HG03159 (cell line): ENCODE measurements around the gene GDF2.

Experiments used
- ATAC-seq: cut with Tn5 transposase; IDR thresholded peaks from one replicate; pipeline ENCODE4 v1.9.1; 2021; ENCODE audit warnings: mild to moderate bottlenecking, moderate library complexity; ENCODE audit not compliant: unreplicated experiment

The GDF2 gene

DNA sequence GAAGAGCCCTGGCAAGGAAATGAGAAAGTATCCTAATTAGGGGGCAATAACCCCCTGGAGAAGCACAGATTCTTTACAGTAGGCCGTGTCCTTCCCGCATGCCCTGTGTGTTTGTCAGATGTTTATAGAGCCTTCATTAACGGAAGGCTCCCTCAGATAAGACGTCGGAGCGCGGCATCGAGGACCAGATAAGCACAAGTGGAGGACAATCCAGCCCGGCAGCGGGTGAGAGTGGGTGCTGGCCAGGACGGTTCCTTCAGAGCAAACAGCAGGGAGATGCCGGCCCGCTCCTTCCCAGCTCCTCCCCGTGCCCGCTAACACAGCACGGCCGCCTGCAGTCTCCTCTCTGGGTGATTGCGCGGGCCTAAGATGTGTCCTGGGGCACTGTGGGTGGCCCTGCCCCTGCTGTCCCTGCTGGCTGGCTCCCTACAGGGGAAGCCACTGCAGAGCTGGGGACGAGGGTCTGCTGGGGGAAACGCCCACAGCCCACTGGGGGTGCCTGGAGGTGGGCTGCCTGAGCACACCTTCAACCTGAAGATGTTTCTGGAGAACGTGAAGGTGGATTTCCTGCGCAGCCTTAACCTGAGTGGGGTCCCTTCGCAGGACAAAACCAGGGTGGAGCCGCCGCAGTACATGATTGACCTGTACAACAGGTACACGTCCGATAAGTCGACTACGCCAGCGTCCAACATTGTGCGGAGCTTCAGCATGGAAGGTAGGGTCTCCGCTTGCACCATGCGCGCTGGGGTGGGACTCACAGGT lies at the start of gene GDF2:
Gene GDF2 (plus strand): TSS at position 155 of the 762 bp plus-strand sequence. CDS start 215 bp downstream, at position 370.
- ATAC-seq = no peak

DNA sequence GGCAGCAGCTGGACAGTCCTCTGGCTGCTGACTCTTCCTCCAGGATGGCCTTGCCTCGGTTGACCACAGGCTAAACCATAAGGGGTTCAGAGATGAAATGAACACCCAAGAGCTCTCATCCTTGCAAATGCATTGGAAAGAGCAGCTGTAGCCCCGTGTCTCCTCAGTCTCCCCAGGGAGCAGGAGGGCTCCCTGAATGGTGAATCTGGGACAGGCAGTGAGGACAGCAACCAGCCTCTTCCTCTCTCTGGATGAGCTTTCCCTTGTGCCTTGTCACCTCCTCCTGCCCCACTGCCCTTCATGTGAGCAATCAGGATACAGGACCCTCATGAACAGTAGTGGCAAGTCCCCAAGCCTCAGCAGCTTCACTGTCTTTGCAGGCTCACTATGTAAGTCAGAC lies 46.2 kb upstream of the GDF2 start:
- no peak for ATAC-seq

DNA sequence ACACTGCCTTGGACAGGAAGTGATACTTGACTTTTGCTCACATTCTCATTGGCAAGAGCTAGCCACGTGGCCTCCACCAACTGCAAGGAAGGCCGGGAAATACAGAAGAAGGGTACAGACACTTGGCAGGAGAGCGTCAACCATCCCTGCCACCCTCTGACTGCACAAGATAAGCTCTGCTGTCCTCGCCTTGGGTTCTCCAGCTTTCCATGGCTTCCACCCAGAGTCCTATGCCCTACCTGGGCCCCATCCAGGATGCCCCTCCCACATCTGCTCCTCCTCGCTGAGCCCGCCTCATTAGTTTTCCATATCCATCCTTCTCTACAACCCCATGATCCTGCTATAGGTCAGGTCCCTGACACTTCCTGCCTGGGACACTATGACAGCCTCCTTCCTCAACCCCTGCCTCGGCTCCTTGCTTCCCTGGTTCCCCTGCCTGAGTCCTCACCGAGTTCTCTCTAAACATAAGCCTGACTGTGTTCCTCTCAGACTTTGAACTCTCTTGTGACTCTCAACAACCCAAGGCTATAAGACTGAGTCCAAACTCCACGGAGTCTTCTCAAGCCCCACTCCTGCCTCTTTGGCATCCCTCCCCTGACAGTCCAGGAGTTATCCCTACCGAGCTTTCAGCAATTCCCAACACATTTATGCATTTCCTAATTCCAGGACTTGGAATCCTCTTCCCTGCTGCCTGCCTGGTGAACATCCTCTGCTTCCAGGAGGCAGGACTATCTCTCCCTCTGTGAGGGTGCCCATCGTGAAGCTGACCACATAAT lies 45.5 kb upstream of the GDF2 start:
- ATAC-seq = no peak

DNA sequence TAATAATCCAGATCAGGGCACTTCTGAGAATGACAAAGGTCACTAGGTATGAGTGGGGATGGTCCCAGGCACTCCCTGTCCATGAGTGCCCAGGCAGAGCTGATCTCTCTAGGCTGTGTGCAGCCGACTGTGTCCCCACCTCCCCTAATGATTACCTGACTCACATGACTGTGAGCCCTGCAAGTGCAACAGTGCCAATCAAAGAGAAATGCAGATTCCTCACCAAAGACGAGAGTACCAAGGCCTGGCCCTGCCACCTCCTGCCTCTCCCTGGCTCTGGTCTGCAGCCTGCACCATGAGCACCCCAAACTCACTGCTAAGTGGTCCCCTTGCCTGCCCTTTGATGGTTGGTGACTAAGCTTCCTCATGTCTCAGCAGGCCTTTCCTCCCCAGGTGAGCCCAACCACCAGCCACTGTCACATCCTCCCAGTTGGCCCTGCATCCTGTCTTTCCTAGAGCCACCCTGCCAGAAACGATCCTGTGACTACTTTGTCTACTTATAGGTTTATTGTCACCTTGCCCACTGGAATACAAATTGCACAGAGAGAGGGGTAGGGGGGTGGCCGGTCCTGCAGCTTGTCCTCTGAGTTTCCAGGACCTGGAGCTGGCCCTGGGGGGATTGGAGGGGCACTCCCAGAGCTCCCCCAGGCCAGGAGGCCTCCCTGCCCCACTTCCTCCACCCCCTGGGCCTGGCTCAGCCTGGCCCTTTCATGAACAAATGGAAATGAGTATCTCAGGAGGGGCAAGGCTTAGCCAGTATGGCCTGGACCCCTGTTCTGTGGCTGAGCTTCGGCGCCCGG lies 44.7 kb upstream of the GDF2 start:
- no peak for ATAC-seq

GRCh38 chr10:47278152-47278473 lies 44.1 kb upstream of the GDF2 start:
- no peak for ATAC-seq

DNA sequence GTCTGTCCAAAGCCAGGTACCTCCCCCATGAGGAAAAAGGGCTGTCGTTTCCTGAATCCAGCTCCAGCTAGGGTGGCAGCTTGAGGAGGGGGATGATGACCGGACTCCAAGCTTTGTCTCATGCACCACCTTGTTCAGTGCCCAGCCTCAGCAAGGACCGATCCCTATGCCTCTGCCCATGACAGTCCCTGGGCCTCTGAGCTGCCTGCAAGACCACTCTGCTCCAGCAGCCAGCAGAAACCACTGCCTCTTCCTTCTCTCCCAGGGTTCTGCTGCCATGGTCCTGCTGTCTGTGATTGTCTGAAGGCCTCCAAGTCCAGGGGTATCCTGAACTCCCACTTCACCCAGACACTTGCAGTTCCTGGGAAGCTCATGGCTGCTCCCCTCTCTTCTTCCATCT lies 43.5 kb upstream of the GDF2 start:
- no peak for ATAC-seq

DNA sequence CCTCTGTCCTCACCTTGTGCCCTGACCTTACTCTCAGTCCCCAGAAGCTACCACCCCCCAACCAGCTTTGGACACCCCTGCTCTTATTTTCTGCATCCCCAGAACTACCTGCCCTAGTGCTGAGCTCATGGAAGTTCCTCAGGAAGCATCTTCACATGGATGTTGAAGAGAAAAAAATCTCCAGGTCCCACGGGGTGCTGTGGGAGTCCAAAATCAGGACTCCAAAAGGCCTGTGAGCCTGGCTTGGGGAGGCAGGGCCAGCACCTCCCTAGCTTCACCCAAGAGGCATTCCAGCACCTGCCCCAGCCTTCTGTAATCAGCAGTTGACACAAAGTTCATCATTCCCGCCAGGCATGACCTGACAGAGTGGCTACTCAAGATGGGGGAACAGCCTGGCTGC lies 43.0 kb upstream of the GDF2 start:
- no peak for ATAC-seq

- no peak for ATAC-seq
These were observed 40.1 kb upstream of the GDF2 start for GRCh38 chr10:47282005-47282656.

DNA sequence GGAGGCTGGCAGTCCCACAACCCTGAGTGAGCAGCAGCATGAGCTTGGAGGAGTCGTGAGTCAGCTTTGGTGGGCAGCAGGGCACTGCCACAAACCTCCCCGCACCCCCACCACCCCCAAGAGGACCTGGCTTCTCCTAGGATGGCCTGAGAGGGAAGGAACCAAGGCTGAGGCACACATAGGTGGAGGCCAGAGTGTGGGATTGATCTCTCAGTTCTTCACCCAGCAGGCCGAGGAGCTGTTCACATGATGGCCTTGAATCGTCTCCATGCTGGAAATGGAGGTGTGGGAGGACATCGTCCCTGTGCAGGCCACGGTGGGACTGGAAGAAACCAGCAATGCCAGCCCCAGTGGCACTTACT lies 39.6 kb upstream of the GDF2 start:
- no peak for ATAC-seq

DNA sequence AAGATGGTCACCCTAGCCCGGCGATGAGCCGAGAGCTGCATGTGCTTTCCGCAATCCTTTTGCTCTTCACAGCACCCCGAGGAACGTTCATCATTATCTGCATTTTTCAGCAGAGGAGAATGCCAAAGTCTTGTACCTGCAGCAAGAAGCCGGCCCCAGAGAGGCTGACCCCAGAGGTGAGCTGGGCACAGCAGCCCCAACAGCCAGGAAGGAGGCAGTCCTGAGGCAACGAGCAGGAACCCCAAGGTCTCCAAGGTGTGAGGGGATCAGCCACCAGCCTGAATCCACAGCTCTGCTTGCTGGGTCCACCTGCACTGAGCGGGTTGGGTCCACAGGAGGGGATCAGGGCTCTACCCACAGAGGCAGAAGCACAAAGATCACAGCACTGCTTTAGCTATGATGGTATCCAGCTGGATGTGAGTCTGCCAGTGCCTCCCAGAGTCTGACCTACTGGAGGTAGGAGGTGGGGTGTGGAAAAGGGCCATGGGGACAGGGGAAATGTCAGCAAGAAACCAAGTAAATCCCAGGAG lies 39.1 kb upstream of the GDF2 start:
- no peak for ATAC-seq

- ATAC-seq = no peak
These were observed 38.4 kb upstream of the GDF2 start for GRCh38 chr10:47283848-47284247.

GRCh38 chr10:47285381-47286115 lies 36.7 kb upstream of the GDF2 start:
- ATAC-seq = no peak

DNA sequence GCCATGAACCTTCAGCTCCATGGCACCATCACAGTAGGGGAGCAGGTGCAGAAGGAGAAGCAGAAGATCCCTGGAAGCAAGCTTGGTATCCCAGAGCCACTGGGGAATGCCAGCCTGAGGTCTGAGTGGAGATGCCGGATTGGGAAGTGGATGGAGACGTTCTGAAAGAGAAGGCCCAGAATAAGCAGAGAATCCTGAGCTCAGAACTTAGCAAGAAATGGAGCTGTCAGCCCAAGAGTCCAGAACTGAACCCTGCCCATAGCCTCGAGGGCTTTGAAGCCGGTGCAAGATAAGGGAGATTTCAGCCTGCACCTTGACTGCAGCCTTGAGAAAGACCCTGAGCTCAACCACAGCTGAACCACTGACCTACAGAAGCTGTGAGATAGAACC lies 36.1 kb upstream of the GDF2 start:
- no peak for ATAC-seq

GRCh38 chr10:47286591-47287315 lies 35.5 kb upstream of the GDF2 start:
- no peak for ATAC-seq

GRCh38 chr10:47287365-47287802 lies 34.9 kb upstream of the GDF2 start:
- no peak for ATAC-seq

- no peak for ATAC-seq
These were observed 34.4 kb upstream of the GDF2 start for GRCh38 chr10:47287805-47288204.

DNA sequence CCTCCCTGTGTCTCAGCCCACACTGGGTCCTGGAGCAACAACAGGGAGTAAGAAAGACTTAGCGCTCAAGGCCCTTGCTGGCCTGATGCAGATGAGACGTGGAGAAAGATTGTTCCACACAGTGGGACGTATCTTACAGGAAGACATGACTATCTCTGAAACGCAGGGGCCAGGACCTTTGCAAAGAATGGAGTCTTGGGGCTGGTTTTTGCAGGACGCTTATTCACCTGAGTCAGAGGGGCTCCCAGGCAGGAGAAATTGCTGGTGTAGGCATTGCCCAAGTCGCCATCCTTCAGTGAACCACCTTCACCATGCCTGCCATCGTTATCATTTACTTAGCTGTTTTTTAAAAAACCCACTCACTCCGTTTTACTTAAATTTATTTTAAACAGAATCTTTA lies 34.0 kb upstream of the GDF2 start:
- ATAC-seq = no peak

- no peak for ATAC-seq
These were observed 33.2 kb upstream of the GDF2 start for GRCh38 chr10:47288916-47289495.

DNA sequence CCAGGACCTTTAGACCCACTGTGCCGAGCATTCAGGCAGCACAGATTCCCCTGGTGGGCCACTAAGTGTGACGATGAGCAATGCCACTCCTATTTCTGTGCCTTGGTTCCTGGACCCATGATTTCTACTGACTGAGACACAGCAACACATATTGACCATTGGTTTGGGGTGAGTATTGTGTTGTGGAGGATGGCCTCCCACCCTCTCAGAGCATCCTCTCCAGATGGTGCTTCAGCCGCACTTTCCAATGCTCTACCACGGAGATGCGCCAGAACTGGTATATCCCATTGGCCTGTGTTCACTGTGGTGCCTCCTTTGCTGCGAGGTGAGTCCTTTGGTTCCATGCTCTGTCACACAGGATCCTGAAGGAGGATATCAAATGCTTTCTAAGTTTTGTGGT lies 32.3 kb upstream of the GDF2 start:
- no peak for ATAC-seq
